Measurements from ENCODE around the gene SMCO3.

SMCO3 gene

DNA sequence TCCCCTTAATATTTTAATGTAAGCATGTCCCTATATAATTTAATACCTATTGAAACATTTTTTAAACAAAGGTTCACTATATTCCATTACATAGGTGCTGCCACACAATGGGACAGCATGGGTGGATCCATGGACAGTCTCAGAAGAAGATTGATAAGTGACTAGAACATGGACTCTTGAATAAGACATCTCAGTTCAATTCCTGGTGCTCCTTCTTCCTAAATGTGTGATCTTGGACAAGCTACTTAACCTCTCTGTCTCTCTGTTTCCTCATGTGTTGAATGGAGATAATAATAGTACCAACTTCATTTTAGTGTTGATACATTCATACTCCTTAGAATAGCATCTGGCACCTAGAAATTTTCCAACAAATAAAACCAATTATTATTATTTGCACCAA lies 30.4 kb upstream of the SMCO3 start:
- H3K36me3 ChIP-seq (ENCODE audit: control insufficient read depth in 2 of 2, insufficient read depth in 1 of 2, low read length in 2 of 2): no peaks in the 10 kb centered on the region
- H3K4me3 ChIP-seq (ENCODE audit: low read depth, low read length): no peak overlapping the region
- ChIA-PET POLR2A (no interaction called here), CTCF (interaction anchor here (0.8 to 6.8 kb wide), 8 partner anchors 9 to 425 kb away, joined by 3 to 86 read pairs (median 4); partner anchors contain the start of gene RERG)
- peaks cover under 1% of the 10 kb centered on the region; the same call in 1 of the 2 replicates for H3K4me1 ChIP-seq (ENCODE audit: control insufficient read depth, insufficient read depth, low read length)
- H3K9me3 ChIP-seq (ENCODE audit: control insufficient read depth, insufficient read depth, low read depth, low read length): no peaks in the 10 kb centered on the region
- no peak overlapping the region for H3K27ac ChIP-seq (ENCODE audit: extremely low read depth, low read depth, low read length)
- TF ChIP-seq SALL2 (tag by site-specific recombination; IDR thresholded peaks at IDR 0.05; ENCODE audit: borderline replicate concordance) (no peak), GLIS2 (tag by site-specific recombination; IDR thresholded peaks at IDR 0.05) (no peak), YY2 (tag by site-specific recombination; IDR thresholded peaks at IDR 0.05) (no peak)
- TF ChIP-seq, protein P1, sequence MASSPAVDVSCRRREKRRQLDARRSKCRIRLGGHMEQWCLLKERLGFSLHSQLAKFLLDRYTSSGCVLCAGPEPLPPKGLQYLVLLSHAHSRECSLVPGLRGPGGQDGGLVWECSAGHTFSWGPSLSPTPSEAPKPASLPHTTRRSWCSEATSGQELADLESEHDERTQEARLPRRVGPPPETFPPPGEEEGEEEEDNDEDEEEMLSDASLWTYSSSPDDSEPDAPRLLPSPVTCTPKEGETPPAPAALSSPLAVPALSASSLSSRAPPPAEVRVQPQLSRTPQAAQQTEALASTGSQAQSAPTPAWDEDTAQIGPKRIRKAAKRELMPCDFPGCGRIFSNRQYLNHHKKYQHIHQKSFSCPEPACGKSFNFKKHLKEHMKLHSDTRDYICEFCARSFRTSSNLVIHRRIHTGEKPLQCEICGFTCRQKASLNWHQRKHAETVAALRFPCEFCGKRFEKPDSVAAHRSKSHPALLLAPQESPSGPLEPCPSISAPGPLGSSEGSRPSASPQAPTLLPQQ (tag by site-specific recombination; IDR thresholded peaks at IDR 0.05): no peak

GRCh38 chr12:14843425-14843887 lies 29.5 kb upstream of the SMCO3 start, which contains the start of gene ART4:
Gene ART4, minus strand, starts transcription at chr12:14843526. Its CDS starts 413 bp downstream, at chr12:14843113.
- CTCF ChIA-PET: interaction anchor here (1.5 to 6.8 kb wide), 3 partner anchors 73 to 378 kb away, joined by 6 to 86 read pairs (median 8); partner anchors contain the start of gene RERG
- H3K27ac ChIP-seq (ENCODE audit: extremely low read depth, low read depth, low read length): no peak within 1 kb of the TSS
- POLR2A ChIA-PET: no interaction called here
- H3K36me3 ChIP-seq (ENCODE audit: control insufficient read depth in 2 of 2, insufficient read depth in 1 of 2, low read length in 2 of 2): no peaks in the 10 kb centered on the region
- H3K4me1 ChIP-seq (ENCODE audit: control insufficient read depth, insufficient read depth, low read length): no peaks in the 10 kb centered on the region
- TF ChIP-seq, protein P2, sequence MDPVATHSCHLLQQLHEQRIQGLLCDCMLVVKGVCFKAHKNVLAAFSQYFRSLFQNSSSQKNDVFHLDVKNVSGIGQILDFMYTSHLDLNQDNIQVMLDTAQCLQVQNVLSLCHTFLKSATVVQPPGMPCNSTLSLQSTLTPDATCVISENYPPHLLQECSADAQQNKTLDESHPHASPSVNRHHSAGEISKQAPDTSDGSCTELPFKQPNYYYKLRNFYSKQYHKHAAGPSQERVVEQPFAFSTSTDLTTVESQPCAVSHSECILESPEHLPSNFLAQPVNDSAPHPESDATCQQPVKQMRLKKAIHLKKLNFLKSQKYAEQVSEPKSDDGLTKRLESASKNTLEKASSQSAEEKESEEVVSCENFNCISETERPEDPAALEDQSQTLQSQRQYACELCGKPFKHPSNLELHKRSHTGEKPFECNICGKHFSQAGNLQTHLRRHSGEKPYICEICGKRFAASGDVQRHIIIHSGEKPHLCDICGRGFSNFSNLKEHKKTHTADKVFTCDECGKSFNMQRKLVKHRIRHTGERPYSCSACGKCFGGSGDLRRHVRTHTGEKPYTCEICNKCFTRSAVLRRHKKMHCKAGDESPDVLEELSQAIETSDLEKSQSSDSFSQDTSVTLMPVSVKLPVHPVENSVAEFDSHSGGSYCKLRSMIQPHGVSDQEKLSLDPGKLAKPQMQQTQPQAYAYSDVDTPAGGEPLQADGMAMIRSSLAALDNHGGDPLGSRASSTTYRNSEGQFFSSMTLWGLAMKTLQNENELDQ (tag by site-specific recombination; IDR thresholded peaks at IDR 0.05; ENCODE audit: low read depth): no peak
- no peak for TF ChIP-seq ZNF48 (tag by site-specific recombination; IDR thresholded peaks at IDR 0.05)
- TF ChIP-seq ZNF555 (tag by site-specific recombination; conservative IDR thresholded peaks at IDR 0.05): no peak
- no peak for TF ChIP-seq SALL2 (tag by site-specific recombination; IDR thresholded peaks at IDR 0.05; ENCODE audit: borderline replicate concordance)
- TF ChIP-seq, protein P3, sequence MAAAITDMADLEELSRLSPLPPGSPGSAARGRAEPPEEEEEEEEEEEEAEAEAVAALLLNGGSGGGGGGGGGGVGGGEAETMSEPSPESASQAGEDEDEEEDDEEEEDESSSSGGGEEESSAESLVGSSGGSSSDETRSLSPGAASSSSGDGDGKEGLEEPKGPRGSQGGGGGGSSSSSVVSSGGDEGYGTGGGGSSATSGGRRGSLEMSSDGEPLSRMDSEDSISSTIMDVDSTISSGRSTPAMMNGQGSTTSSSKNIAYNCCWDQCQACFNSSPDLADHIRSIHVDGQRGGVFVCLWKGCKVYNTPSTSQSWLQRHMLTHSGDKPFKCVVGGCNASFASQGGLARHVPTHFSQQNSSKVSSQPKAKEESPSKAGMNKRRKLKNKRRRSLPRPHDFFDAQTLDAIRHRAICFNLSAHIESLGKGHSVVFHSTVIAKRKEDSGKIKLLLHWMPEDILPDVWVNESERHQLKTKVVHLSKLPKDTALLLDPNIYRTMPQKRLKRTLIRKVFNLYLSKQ (tag by site-specific recombination; IDR thresholded peaks at IDR 0.05; ENCODE audit: borderline replicate concordance): no peak
- TF ChIP-seq ZNF354C (tag by site-specific recombination; IDR thresholded peaks at IDR 0.05; ENCODE audit: borderline replicate concordance, low read depth): no peak
- no peak for TF ChIP-seq KLF10 (tag by site-specific recombination; IDR thresholded peaks at IDR 0.05)
- TF ChIP-seq OSR2 (tag by site-specific recombination; IDR thresholded peaks at IDR 0.05): no peak
- TF ChIP-seq ZNF843 (tag by site-specific recombination; IDR thresholded peaks at IDR 0.05): no peak
- TF ChIP-seq, protein P4, sequence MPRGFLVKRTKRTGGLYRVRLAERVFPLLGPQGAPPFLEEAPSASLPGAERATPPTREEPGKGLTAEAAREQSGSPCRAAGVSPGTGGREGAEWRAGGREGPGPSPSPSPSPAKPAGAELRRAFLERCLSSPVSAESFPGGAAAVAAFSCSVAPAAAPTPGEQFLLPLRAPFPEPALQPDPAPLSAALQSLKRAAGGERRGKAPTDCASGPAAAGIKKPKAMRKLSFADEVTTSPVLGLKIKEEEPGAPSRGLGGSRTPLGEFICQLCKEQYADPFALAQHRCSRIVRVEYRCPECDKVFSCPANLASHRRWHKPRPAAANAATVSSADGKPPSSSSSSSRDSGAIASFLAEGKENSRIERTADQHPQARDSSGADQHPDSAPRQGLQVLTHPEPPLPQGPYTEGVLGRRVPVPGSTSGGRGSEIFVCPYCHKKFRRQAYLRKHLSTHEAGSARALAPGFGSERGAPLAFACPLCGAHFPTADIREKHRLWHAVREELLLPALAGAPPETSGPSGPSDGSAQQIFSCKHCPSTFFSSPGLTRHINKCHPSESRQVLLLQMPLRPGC (tag by site-specific recombination; IDR thresholded peaks at IDR 0.05): no peak
- TF ChIP-seq, protein P5, sequence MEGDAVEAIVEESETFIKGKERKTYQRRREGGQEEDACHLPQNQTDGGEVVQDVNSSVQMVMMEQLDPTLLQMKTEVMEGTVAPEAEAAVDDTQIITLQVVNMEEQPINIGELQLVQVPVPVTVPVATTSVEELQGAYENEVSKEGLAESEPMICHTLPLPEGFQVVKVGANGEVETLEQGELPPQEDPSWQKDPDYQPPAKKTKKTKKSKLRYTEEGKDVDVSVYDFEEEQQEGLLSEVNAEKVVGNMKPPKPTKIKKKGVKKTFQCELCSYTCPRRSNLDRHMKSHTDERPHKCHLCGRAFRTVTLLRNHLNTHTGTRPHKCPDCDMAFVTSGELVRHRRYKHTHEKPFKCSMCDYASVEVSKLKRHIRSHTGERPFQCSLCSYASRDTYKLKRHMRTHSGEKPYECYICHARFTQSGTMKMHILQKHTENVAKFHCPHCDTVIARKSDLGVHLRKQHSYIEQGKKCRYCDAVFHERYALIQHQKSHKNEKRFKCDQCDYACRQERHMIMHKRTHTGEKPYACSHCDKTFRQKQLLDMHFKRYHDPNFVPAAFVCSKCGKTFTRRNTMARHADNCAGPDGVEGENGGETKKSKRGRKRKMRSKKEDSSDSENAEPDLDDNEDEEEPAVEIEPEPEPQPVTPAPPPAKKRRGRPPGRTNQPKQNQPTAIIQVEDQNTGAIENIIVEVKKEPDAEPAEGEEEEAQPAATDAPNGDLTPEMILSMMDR (tag by site-specific recombination; IDR thresholded peaks at IDR 0.05): no peak
- no peak within 1 kb of the TSS for H3K4me3 ChIP-seq (ENCODE audit: low read depth, low read length)
- H3K9me3 ChIP-seq (ENCODE audit: control insufficient read depth, insufficient read depth, low read depth, low read length): no peaks in the 10 kb centered on the region

All from HEK293 (cell line).